Neuronal stem cell (in vitro differentiated cells): ENCODE data around the gene FGFR1OP2.

ENCODE experiments used
- DNase-seq: peaks from one replicate; pipeline ENCODE4 v3.0.0-alpha.2; 2013; ENCODE audit warnings: low spot score
- H2AFZ ChIP-seq: one replicate; pipeline ENCODE4 v1.6.1; 2013; ENCODE audit warnings: mild to moderate bottlenecking, low read length, inconsistent platforms
- H2AK5ac ChIP-seq: 2 replicates; pipeline ENCODE4 v1.6.1; 2013; ENCODE audit warnings: low read depth, mild to moderate bottlenecking, inconsistent platforms, low read length, moderate library complexity, mixed read lengths
- H2BK120ac ChIP-seq: 2 replicates; pipeline ENCODE4 v1.6.1; 2013; ENCODE audit warnings: low read depth, mild to moderate bottlenecking, inconsistent platforms, low read length, moderate library complexity, mixed read lengths
- H2BK12ac ChIP-seq: one replicate; pipeline ENCODE4 v1.6.1; 2013; ENCODE audit warnings: low read length, inconsistent platforms
- H2BK15ac ChIP-seq: 2 replicates; pipeline ENCODE4 v1.6.1; 2013; ENCODE audit warnings: mild to moderate bottlenecking, low read length, inconsistent platforms, mixed read lengths
- H2BK5ac ChIP-seq: one replicate; pipeline ENCODE4 v1.6.1; 2013; ENCODE audit warnings: inconsistent platforms, mild to moderate bottlenecking, low read length, moderate library complexity
- H3K14ac ChIP-seq: one replicate; pipeline ENCODE4 v1.6.1; 2013; ENCODE audit warnings: low read length, inconsistent platforms
- H3K18ac ChIP-seq: 2 replicates; pipeline ENCODE4 v1.6.1; 2013; ENCODE audit warnings: low read length, inconsistent platforms
- H3K23ac ChIP-seq: 2 replicates; pipeline ENCODE4 v1.6.1; 2013; ENCODE audit warnings: low read depth, mild to moderate bottlenecking, mixed read lengths, low read length, inconsistent platforms; ENCODE audit not compliant: poor library complexity
- H3K27ac ChIP-seq: replicated peaks from 3 replicates; pipeline ENCODE4 v1.5.1; 2013; ENCODE audit warnings: low read length, inconsistent platforms
- H3K27me3 ChIP-seq, 3 experiments: 2 replicates each; pipeline ENCODE4 v1.6.1; 2013; ENCODE audit warnings: low read length in 3 of 3, mild to moderate bottlenecking in 2 of 3, inconsistent platforms in 1 of 3, low read depth in 1 of 3, mixed read lengths in 1 of 3, moderate library complexity in 1 of 3; ENCODE audit not compliant: control insufficient read depth in 3 of 3, insufficient read depth in 3 of 3
- H3K36me3 ChIP-seq, 2 donors: replicated peaks in 1 of 2; 2 replicates each; pipeline ENCODE4 v1.6.1; 2013; ENCODE audit warnings: low read length in 2 of 2; ENCODE audit not compliant: control insufficient read depth in 2 of 2, insufficient read depth in 2 of 2
- H3K4ac ChIP-seq: 2 replicates; pipeline ENCODE4 v1.6.1; 2013; ENCODE audit warnings: inconsistent platforms, mild to moderate bottlenecking, low read length, moderate library complexity
- H3K4me1 ChIP-seq, 2 donors: 1 replicate in 1 of 2; 2 replicates in 1 of 2; pipeline ENCODE4 v1.6.1; 2013; ENCODE audit warnings: low read length in 2 of 2, low read depth in 1 of 2; ENCODE audit not compliant: control insufficient read depth in 2 of 2, insufficient read depth in 1 of 2
- H3K4me2 ChIP-seq: one replicate; pipeline ENCODE4 v1.6.1; 2013; ENCODE audit warnings: mild to moderate bottlenecking, low read length, inconsistent platforms; ENCODE audit not compliant: insufficient read depth, poor library complexity, severe bottlenecking
- H3K4me3 ChIP-seq, 2 donors: 2 replicates each; pipeline ENCODE4 v1.5.1; 2013; ENCODE audit warnings: low read length in 2 of 2, mild to moderate bottlenecking in 2 of 2, inconsistent platforms in 1 of 2, moderate library complexity in 1 of 2
- H3K79me1 ChIP-seq: one replicate; pipeline ENCODE4 v1.6.1; 2013; ENCODE audit warnings: low read depth, mild to moderate bottlenecking, inconsistent platforms, low read length, moderate library complexity
- H3K9ac ChIP-seq: one replicate; pipeline ENCODE4 v1.6.1; 2013; ENCODE audit warnings: mild to moderate bottlenecking, low read depth, low read length, inconsistent platforms; ENCODE audit not compliant: poor library complexity
- H3K9me3 ChIP-seq, 2 donors: replicated peaks in 1 of 2; 2 replicates each; pipeline versions ENCODE3 to v1.6.1; 2013; ENCODE audit warnings: low read length in 2 of 2, mild to moderate bottlenecking in 2 of 2, inconsistent platforms in 1 of 2, low read depth in 1 of 2, mixed read lengths in 1 of 2, moderate library complexity in 1 of 2; ENCODE audit not compliant: control insufficient read depth in 2 of 2, insufficient read depth in 1 of 2
- H4K8ac ChIP-seq: one replicate; pipeline ENCODE4 v1.6.1; 2013; ENCODE audit warnings: low read depth, mild to moderate bottlenecking, inconsistent platforms, low read length, moderate library complexity
- H4K91ac ChIP-seq: one replicate; pipeline ENCODE4 v1.6.1; 2013; ENCODE audit warnings: low read length, low read depth, mild to moderate bottlenecking, inconsistent platforms; ENCODE audit not compliant: poor library complexity
- WGBS, 2 donors: extraction: QIAGEN DNeasy Blood & Tissue Kit; methylation state at CpG; one replicate each; pipeline ENCODE4 v1.1.7; 2013; ENCODE audit warnings: missing lambda C conversion rate in 2 of 2, mixed read lengths in 1 of 2; ENCODE audit not compliant: insufficient read length in 2 of 2, insufficient replicate concordance in 1 of 2; ENCODE audit errors: extremely low coverage in 2 of 2; 5-methylcytosine and 5-hydroxymethylcytosine counted together

FGFR1OP2 gene

DNA sequence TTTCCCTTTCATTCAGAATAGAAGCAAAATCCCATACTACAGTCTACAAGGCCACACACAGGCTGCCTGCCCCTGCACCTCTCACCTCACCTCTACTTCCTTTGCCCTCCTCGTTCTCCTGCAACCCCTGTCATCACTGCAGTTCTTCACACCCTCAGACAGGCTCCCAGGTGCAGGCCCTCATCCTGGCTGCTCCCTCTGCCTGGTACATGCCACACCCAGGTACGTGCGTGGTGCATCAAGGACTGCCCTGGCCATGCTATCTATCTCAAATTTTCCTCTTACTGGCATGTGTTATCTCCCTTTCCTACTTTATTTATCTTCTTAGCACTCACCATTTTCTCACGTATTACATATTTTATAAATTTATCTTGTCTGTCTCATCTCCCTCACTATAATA lies 51.6 kb downstream of the FGFR1OP2 start:
- Histone ChIP-seq H3K23ac (no peak overlapping the region), H3K14ac (no peak overlapping the region), H2BK15ac (no peak overlapping the region), H2BK12ac (no peak overlapping the region), H3K79me1 (no peaks in the 10 kb centered on the region), H3K27me3 (no peaks in the 10 kb centered on the region), H3K4me1 (no peaks in the 10 kb centered on the region), H3K36me3 (peaks cover 8 to 90% of the 10 kb centered on the region in 2 donors), H3K4ac (no peak overlapping the region), H3K4me2 (no peak overlapping the region), H4K91ac (no peak overlapping the region), H3K27ac (no peak overlapping the region), H3K18ac (no peak overlapping the region), H2BK120ac (no peak overlapping the region), H3K9me3 (no peaks in the 10 kb centered on the region), H2AK5ac (no peak overlapping the region), H3K4me3 (peak overlapping the region in 1 of 2 donors; percentile 10), H2AFZ (no peak overlapping the region), H3K9ac (no peak overlapping the region), H4K8ac (no peak overlapping the region), H2BK5ac (no peak overlapping the region)
- no peak for DNase-seq
- 100% methylated on average over 1 of the region's 4 CpGs for WGBS, 2 donors

DNA sequence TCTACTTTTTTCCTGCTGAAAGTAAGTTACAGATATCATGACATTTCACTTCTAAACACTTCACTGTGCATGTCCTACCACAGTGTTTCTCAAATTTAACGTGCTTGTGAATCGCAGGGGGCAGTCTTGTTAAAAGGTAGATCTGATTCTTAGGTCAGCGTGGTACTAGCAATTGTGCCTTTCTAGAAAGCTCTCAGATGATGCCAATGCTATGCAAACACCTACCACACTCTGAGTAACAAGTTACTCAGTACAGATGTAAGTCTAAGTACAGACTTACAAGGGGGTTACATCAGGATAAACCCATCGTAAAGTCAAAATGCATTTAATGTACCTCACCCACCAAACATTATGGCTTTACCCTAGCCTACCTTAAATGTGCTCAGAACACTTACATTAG lies 53.6 kb downstream of the FGFR1OP2 start:
- Histone ChIP-seq H3K4me1 (no peaks in the 10 kb centered on the region), H3K4me2 (no peak overlapping the region), H3K4ac (no peak overlapping the region), H3K36me3 (peaks cover 10 to 95% of the 10 kb centered on the region in 2 donors), H3K18ac (no peak overlapping the region), H2BK120ac (no peak overlapping the region), H3K4me3 (no peak overlapping the region), H3K79me1 (no peaks in the 10 kb centered on the region), H3K14ac (no peak overlapping the region), H2BK5ac (no peak overlapping the region), H3K9me3 (no peaks in the 10 kb centered on the region), H3K27ac (no peak overlapping the region), H3K9ac (no peak overlapping the region), H2BK12ac (no peak overlapping the region), H2AK5ac (no peak overlapping the region), H3K23ac (no peak overlapping the region), H3K27me3 (no peaks in the 10 kb centered on the region), H4K8ac (no peak overlapping the region), H2AFZ (no peak overlapping the region), H2BK15ac (no peak overlapping the region), H4K91ac (no peak overlapping the region)
- no CpG with 5 or more reads among the region's 4 CpGs for WGBS, 2 donors
- DNase-seq, result no peak

DNA sequence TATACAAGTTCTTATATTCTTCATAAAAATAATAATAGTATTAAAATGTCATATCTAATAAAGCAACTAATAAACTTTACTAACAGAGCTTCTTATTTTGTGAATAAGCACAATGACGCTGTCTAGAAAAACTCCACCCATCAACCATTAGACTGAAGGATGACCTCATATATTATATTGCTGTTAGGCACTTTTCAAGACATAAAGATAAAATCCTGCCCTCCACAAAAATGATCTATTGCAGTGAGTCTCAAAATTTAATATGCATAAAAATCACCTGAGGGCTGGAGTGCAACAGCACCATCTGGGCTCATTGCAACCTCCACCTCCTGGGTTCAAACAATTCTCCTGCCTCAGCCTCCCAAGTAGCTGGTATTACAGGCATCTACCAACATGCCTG lies 55.8 kb downstream of the FGFR1OP2 start:
- no peak overlapping the region for H2AK5ac ChIP-seq
- H2BK15ac ChIP-seq, result no peak overlapping the region
- H3K27ac ChIP-seq, result no peak overlapping the region
- H2AFZ ChIP-seq, result no peak overlapping the region
- H2BK120ac ChIP-seq, result no peak overlapping the region
- H3K4ac ChIP-seq, result no peak overlapping the region
- H2BK5ac ChIP-seq, result no peak overlapping the region
- no CpG with 5 or more reads among the region's 1 CpG for WGBS, 2 donors
- no peaks in the 10 kb centered on the region for H3K4me1 ChIP-seq
- H3K4me2 ChIP-seq, result no peak overlapping the region
- H3K79me1 ChIP-seq, result no peaks in the 10 kb centered on the region
- H3K27me3 ChIP-seq, result no peaks in the 10 kb centered on the region
- no peak overlapping the region for H3K23ac ChIP-seq
- no peak overlapping the region for H4K8ac ChIP-seq
- H2BK12ac ChIP-seq, result no peak overlapping the region
- H3K36me3 ChIP-seq, result peaks cover 8 to 88% of the 10 kb centered on the region in 2 donors
- DNase-seq, result no peak
- no peaks in the 10 kb centered on the region for H3K9me3 ChIP-seq
- H3K9ac ChIP-seq, result no peak overlapping the region
- H3K4me3 ChIP-seq, result no peak overlapping the region
- H3K18ac ChIP-seq, result no peak overlapping the region
- H4K91ac ChIP-seq, result no peak overlapping the region
- H3K14ac ChIP-seq, result no peak overlapping the region

DNA sequence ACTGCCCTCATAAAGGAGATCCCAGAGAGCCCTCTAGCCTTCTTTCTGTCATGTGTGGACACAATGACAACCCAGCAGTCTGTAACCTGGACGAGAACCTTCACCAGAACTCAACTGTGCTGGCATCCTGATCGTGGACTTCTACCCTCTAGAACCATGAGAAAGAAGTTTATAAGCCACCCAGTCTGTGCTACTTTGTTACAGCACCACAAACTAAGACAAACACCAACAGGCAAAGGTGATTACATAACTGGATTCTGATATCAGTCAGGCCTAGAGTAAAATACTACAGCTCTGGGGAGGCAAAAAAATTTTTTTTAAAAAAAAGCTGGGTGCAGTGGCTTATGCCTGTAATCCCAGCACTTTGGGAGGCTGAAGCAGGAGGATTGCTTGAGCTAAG lies 57.4 kb downstream of the FGFR1OP2 start:
- whole genome bisulfite sequencing, 2 donors, result no CpG with 5 or more reads among the region's 2 CpGs
- H3K4me1 ChIP-seq, result no peaks in the 10 kb centered on the region
- peaks cover 3 to 82% of the 10 kb centered on the region in 2 donors for H3K36me3 ChIP-seq
- H3K27me3 ChIP-seq, result no peaks in the 10 kb centered on the region
- H3K14ac ChIP-seq, result no peak overlapping the region
- H3K4me2 ChIP-seq, result no peak overlapping the region
- no peak for DNase-seq
- no peak overlapping the region for H2AFZ ChIP-seq
- H3K79me1 ChIP-seq, result no peaks in the 10 kb centered on the region
- no peak overlapping the region for H3K18ac ChIP-seq
- H3K4ac ChIP-seq, result no peak overlapping the region
- H3K9ac ChIP-seq, result no peak overlapping the region
- no peak overlapping the region for H4K8ac ChIP-seq
- no peak overlapping the region for H2BK12ac ChIP-seq
- H2BK120ac ChIP-seq, result no peak overlapping the region
- no peaks in the 10 kb centered on the region for H3K9me3 ChIP-seq
- H2BK15ac ChIP-seq, result no peak overlapping the region
- H4K91ac ChIP-seq, result no peak overlapping the region
- H3K4me3 ChIP-seq, result no peak overlapping the region
- no peak overlapping the region for H3K23ac ChIP-seq
- H2AK5ac ChIP-seq, result no peak overlapping the region
- no peak overlapping the region for H2BK5ac ChIP-seq
- no peak overlapping the region for H3K27ac ChIP-seq
